H1 (cell line): ENCODE measurements around the gene CORO6. TPM values are rescaled to one million over a fixed set of nuclear protein-coding genes. Genes with fewer than 3 reads are reported as not detected.

Experiments
- CTCF ChIA-PET: fragments of 300-600 bp; sonication (Branson Sonifier 250); formaldehyde crosslinking; loops from one replicate; lab custom pipeline; 2021; ENCODE audit not compliant: partially characterized antibody; lab: Charles Lee
- POLR2A ChIA-PET: fragments of 300-600 bp; sonication (Branson Sonifier 250); formaldehyde crosslinking; loops from one replicate; lab custom pipeline; 2021; ENCODE audit warnings: inconsistent platforms; ENCODE audit not compliant: partially characterized antibody; lab: Charles Lee
- DNase-seq, 2 experiments: peaks; one replicate each; pipeline versions ENCODE4 v3.0.0 to v3.0.0-alpha.2; 2010 to 2022; ENCODE audit warnings: low spot score in 2 of 2, low read depth in 1 of 2, mixed read lengths in 1 of 2
- FAIRE-seq: peaks from 2 replicates; lab custom pipeline; 2011; peaks lifted over from hg19 to GRCh38; lab: Jason Lieb, UNC
- H2AFZ ChIP-seq: 2 replicates; pipeline ENCODE4 v1.8.1; 2012; ENCODE audit warnings: low read length, inconsistent platforms
- H2AK5ac ChIP-seq: 2 replicates; pipeline ENCODE4 v1.6.1; 2013; ENCODE audit warnings: low read depth, low read length
- H2BK120ac ChIP-seq: replicated peaks from 2 replicates; pipeline ENCODE3; 2013; ENCODE audit warnings: low read depth, low read length, inconsistent platforms
- H2BK12ac ChIP-seq: 2 replicates; pipeline ENCODE4 v1.6.1; 2013; ENCODE audit warnings: low read depth, low read length
- H2BK15ac ChIP-seq: 2 replicates; pipeline ENCODE4 v1.6.1; 2013; ENCODE audit warnings: low read length
- H2BK20ac ChIP-seq: 2 replicates; pipeline ENCODE4 v1.6.1; 2013; ENCODE audit warnings: low read length
- H2BK5ac ChIP-seq: 2 replicates; pipeline ENCODE4 v1.6.1; 2013; ENCODE audit warnings: low read depth, low read length
- H3K14ac ChIP-seq: 2 replicates; pipeline ENCODE4 v1.6.1; 2013; ENCODE audit warnings: inconsistent platforms; ENCODE audit not compliant: insufficient read length
- H3K18ac ChIP-seq: 2 replicates; pipeline ENCODE4 v1.6.1; 2013; ENCODE audit warnings: low read length; ENCODE audit errors: extremely low read depth
- H3K23ac ChIP-seq: 2 replicates; pipeline ENCODE4 v1.6.1; 2013; ENCODE audit warnings: inconsistent platforms; ENCODE audit not compliant: insufficient read length
- H3K23me2 ChIP-seq: 2 replicates; pipeline ENCODE4 v1.6.1; 2013; ENCODE audit warnings: low read depth, low read length
- H3K27ac ChIP-seq: 2 replicates; pipeline ENCODE4 v1.6.1; 2011; ENCODE audit warnings: low read depth, low read length, inconsistent platforms
- H3K27me3 ChIP-seq, 4 experiments: replicated peaks in 1 of 4; 1 replicate in 1 of 4; 2 replicates in 3 of 4; pipeline versions ENCODE4 v1.6.1 to v1.8.1; 2011 to 2013; ENCODE audit warnings: low read length in 3 of 4, mild to moderate bottlenecking in 3 of 4, inconsistent platforms in 2 of 4, mixed read lengths in 2 of 4, moderate library complexity in 1 of 4; ENCODE audit not compliant: control insufficient read depth in 3 of 4, insufficient read depth in 3 of 4; ENCODE audit errors: extremely low read depth in 1 of 4
- H3K36me3 ChIP-seq, 4 experiments: 2 replicates each; pipeline versions ENCODE4 v1.6.1 to v1.8.1; 2011 to 2013; ENCODE audit warnings: mild to moderate bottlenecking in 4 of 4, low read length in 3 of 4, moderate library complexity in 2 of 4, control low read depth in 1 of 4, inconsistent platforms in 1 of 4; ENCODE audit not compliant: insufficient read depth in 4 of 4, control insufficient read depth in 2 of 4
- H3K4ac ChIP-seq: replicated peaks from 2 replicates; pipeline ENCODE3; 2013; ENCODE audit warnings: low read length, low read depth, mixed read lengths, inconsistent platforms; ENCODE audit not compliant: insufficient read length
- H3K4me1 ChIP-seq, 4 experiments: replicated peaks in 1 of 4; 1 replicate in 1 of 4; 2 replicates in 3 of 4; pipeline versions ENCODE4 v1.6.1 to v1.8.1; 2011 to 2013; ENCODE audit warnings: low read length in 3 of 4, inconsistent platforms in 2 of 4, mixed read lengths in 1 of 4; ENCODE audit not compliant: insufficient read depth in 4 of 4, control insufficient read depth in 3 of 4
- H3K4me2 ChIP-seq, 2 experiments: 2 replicates each; pipeline versions ENCODE4 v1.6.1 to v1.8.1; 2011 to 2013; ENCODE audit warnings: low read depth in 2 of 2, low read length in 2 of 2, control low read depth in 1 of 2, inconsistent platforms in 1 of 2, mild to moderate bottlenecking in 1 of 2; ENCODE audit not compliant: insufficient read depth in 1 of 2
- H3K4me3 ChIP-seq, 4 experiments: fragments of 200-600, 300-600 bp in 1 of 4; sonication (generic), shearing (Covaris generic), sonication (Bioruptor Twin) in 1 of 4; 2 replicates each; pipeline versions ENCODE4 v1.5.1 to v1.8.1; 2011 to 2016; ENCODE audit warnings: low read length in 4 of 4, low read depth in 3 of 4, control low read depth in 2 of 4, inconsistent platforms in 2 of 4, mild to moderate bottlenecking in 2 of 4, mixed read lengths in 1 of 4, moderate library complexity in 1 of 4; ENCODE audit not compliant: insufficient read depth in 2 of 4; ENCODE audit errors: extremely low read depth in 1 of 4
- H3K56ac ChIP-seq: replicated peaks from 2 replicates; pipeline ENCODE3; 2013; ENCODE audit warnings: low read depth, mild to moderate bottlenecking, mixed read lengths, low read length, inconsistent platforms; ENCODE audit not compliant: insufficient read length
- H3K79me1 ChIP-seq: 2 replicates; pipeline ENCODE4 v1.6.1; 2013; ENCODE audit warnings: low read depth, low read length, control low read depth
- H3K79me2 ChIP-seq, 2 experiments: 2 replicates each; pipeline versions ENCODE4 v1.6.1 to v1.8.1; 2012 to 2013; ENCODE audit warnings: low read length in 2 of 2, mild to moderate bottlenecking in 2 of 2, inconsistent platforms in 1 of 2; ENCODE audit not compliant: insufficient read depth in 2 of 2, control insufficient read depth in 1 of 2
- H3K9ac ChIP-seq, 4 experiments: replicated peaks in 1 of 4; 1 replicate in 1 of 4; 2 replicates in 3 of 4; pipeline versions ENCODE4 v1.6.1 to v1.8.1; 2011 to 2013; ENCODE audit warnings: low read depth in 3 of 4, low read length in 3 of 4, control low read depth in 2 of 4, mild to moderate bottlenecking in 2 of 4, moderate library complexity in 2 of 4, inconsistent platforms in 1 of 4; ENCODE audit errors: extremely low read depth in 1 of 4
- H3K9me3 ChIP-seq, 2 experiments: 2 replicates each; pipeline versions ENCODE4 v1.6.1 to v1.8.1; 2012 to 2013; ENCODE audit warnings: mild to moderate bottlenecking in 2 of 2, moderate library complexity in 2 of 2, control low read depth in 1 of 2, inconsistent platforms in 1 of 2, low read depth in 1 of 2, low read length in 1 of 2, mixed read lengths in 1 of 2; ENCODE audit not compliant: insufficient read depth in 2 of 2
- H4K20me1 ChIP-seq, 2 experiments: replicated peaks in 1 of 2; 2 replicates each; pipeline versions ENCODE3 to v1.8.1; 2011 to 2013; ENCODE audit warnings: inconsistent platforms in 2 of 2, low read length in 2 of 2, mild to moderate bottlenecking in 1 of 2; ENCODE audit not compliant: insufficient read depth in 2 of 2, control insufficient read depth in 1 of 2
- H4K5ac ChIP-seq: 2 replicates; pipeline ENCODE4 v1.6.1; 2013; ENCODE audit warnings: low read length, low read depth, mixed read lengths, inconsistent platforms; ENCODE audit not compliant: insufficient read length
- H4K8ac ChIP-seq: 2 replicates; pipeline ENCODE4 v1.8.0; 2013; ENCODE audit warnings: mild to moderate bottlenecking, moderate library complexity, low read length, inconsistent platforms; ENCODE audit not compliant: insufficient read depth; ENCODE audit errors: extremely low read depth
- H4K91ac ChIP-seq: replicated peaks from 2 replicates; pipeline ENCODE3; 2013; ENCODE audit warnings: low read length, mixed read lengths, inconsistent platforms; ENCODE audit not compliant: insufficient read length
- CHD1 ChIP-seq: IDR thresholded peaks from 2 replicates; pipeline ENCODE4 v1.6.1; 2012; ENCODE audit warnings: low read depth, low read length, improper control_type of control experiment
- JUN ChIP-seq: IDR thresholded peaks from 2 replicates; pipeline ENCODE4 v1.6.1; 2011; ENCODE audit warnings: low read depth, mild to moderate bottlenecking, improper control_type of control experiment, low read length
- KDM1A ChIP-seq: fragments of 200-600, 300-600 bp; sonication (generic); IDR thresholded peaks from 2 replicates; pipeline ENCODE4 v1.7.1; 2016; ENCODE audit warnings: mild to moderate bottlenecking, low read length, borderline replicate concordance
- KDM4A ChIP-seq: IDR thresholded peaks from one replicate; pipeline ENCODE4 v1.7.1; 2012; ENCODE audit warnings: low read depth, mild to moderate bottlenecking, moderate library complexity, low read length, inconsistent platforms; ENCODE audit not compliant: severe bottlenecking
- RXRA ChIP-seq: IDR thresholded peaks from 2 replicates; pipeline ENCODE4 v1.6.1; 2011; ENCODE audit warnings: low read depth, mild to moderate bottlenecking, low read length, moderate library complexity; ENCODE audit not compliant: insufficient read depth
- TAF1 ChIP-seq: IDR thresholded peaks from 2 replicates; pipeline ENCODE4 v1.6.1; 2011; ENCODE audit warnings: mild to moderate bottlenecking, low read depth, low read length
- WGBS, 2 experiments: shearing (Covaris generic) in 1 of 2; methylation state at CpG; one replicate each; pipeline versions ENCODE4 v1.1.6 to v1.1.7; 2013 to 2015; ENCODE audit warnings: low lambda C conversion rate in 2 of 2, mixed read lengths in 2 of 2, inconsistent platforms in 1 of 2, low coverage in 1 of 2, missing lambda C conversion rate in 1 of 2; ENCODE audit not compliant: insufficient replicate concordance in 2 of 2, insufficient coverage in 1 of 2, insufficient read length in 1 of 2; ENCODE audit errors: extremely low coverage in 1 of 2, missing lambda C conversion rate in 1 of 2; 5-methylcytosine and 5-hydroxymethylcytosine counted together
- long read RNA-seq, 2 experiments: library from RNA in 1 of 2; library from capped mRNA in 1 of 2; stranded (forward); transcript quantifications; one replicate each; pipeline ENCODE4 v2.0.0, GENCODE V29; 2021; ENCODE audit warnings: inconsistent platforms in 1 of 2
- polyA minus RNA-seq, 3 experiments: library from RNA; depleted of rRNA, polyadenylated mRNA; stranded (reverse); fragments of >200 nt; gene quantifications; 1 replicate in 2 of 3; 2 replicates in 1 of 3; pipeline ENCODE4 v1.2.3, GENCODE V29; 2011
- polyA plus RNA-seq, 7 experiments: library from polyadenylated mRNA; depleted of rRNA in 3 of 7; stranded (reverse) in 5 of 7; unstranded in 2 of 7; fragments of >200 nt in 5 of 7; fragments of 200-250 nt in 2 of 7; gene quantifications; 1 replicate in 5 of 7; 2 replicates in 1 of 7; 4 replicates in 1 of 7; pipeline versions ENCODE4 v1.2.1 to v1.2.3, GENCODE V29; 2011 to 2013; ENCODE audit warnings: missing spikeins in 2 of 7, mixed read lengths in 2 of 7
- total RNA-seq: library from RNA; stranded (reverse); fragmentation: NEBNext Ultra II Directional; extraction: Animal tissue kit (Norgen Biotek cat#: 25700); gene quantifications from 2 replicates; pipeline ENCODE4 v1.2.1, GENCODE V29; 2021

Gene CORO6
- total RNA-seq (2.1 and 2.5 TPM in 2 replicates), polyA plus RNA-seq (2011; rRNA removed) (8.6 and 13.3 TPM in 2 replicates), polyA minus RNA-seq (2011; rRNA and poly(A)+ RNA removed) (7.3 and 10.4 TPM in 2 replicates)
- polyA plus RNA-seq (2011; cell fraction: cytosol; rRNA removed), result 10.9 TPM
- 106 TPM for polyA plus RNA-seq (2011; cell fraction: nucleus; rRNA removed)
- polyA plus RNA-seq (2012, experiment 1 of 2), result 3.1 to 6.2 TPM (median 5.5 TPM) in 4 replicates
- 3.1 TPM for polyA plus RNA-seq (2012, experiment 2 of 2)
- 3.6 TPM for polyA plus RNA-seq (2013, experiment 1 of 2)
- polyA plus RNA-seq (2013, experiment 2 of 2), result 3.3 TPM
- polyA minus RNA-seq (2011; cell fraction: cytosol; rRNA and poly(A)+ RNA removed), result 3.2 TPM
- 10.5 TPM for polyA minus RNA-seq (2011; cell fraction: nucleus; rRNA and poly(A)+ RNA removed)
- long read RNA-seq, experiment 1, result 0 reads
- long read RNA-seq, experiment 2, result 0 reads

DNA sequence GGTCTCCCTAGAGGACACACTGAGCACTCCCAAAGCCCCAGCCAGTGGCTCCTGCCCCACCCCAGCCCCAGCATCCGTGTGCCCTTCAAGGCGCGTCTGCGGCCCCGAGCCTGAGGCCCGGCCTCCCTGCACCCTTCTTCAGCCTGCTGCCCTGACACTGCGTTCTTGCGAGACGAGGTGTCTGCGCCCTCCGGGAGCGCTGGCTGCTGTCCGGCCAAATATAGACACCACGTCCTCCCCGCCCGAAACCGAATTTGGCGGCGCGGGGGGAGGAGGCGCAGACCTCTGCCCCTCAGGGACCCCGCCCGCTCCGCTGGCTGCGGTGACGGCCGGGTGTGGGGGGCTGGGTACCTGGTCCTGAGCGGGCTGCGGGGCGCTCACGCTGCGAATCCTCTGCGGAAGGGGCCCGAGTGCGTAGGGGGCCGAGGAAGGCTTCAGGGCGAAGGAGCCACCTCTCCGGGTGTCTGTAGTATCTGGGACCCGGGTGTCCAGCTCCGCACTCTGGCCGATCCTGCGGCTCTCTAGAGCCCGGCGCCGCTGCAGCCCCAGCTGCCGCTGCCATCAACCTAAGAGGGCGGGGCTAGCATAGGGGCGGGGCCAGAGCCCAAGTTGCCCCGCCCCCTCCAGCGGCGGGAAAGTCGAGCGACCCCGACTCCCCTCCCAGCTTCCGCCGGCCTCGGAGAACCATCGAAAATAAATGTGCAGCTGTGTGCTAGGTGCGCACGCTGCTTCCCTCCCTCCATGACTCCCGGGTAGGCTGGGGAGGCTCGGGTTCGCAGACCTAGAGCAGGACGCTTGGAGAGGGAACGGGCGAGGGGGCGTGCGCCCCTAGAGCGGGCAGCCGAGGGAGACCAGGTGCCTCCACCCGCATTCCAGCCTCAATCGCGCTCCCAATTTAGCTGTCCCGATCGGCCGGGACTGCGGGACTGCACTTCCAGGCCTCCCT, at the start of gene CORO6:
TSS of gene CORO6 (minus strand) at position 576 of the 946 bp plus-strand sequence. CDS start 1,491 bp downstream, outside the sequence.
- Histone ChIP-seq H3K36me3 (no peaks in the 10 kb centered on the region), H3K27me3 (peaks cover 5 to 42% (median 29%) of the 10 kb centered on the region in 4 experiments), H3K27ac (peak within 1 kb of the TSS; percentile 72), H3K4me3 (peak within 1 kb of the TSS; percentile 53 to 84 (median 69)), H4K20me1 (peaks cover 0 to 6% of the 10 kb centered on the region in 2 experiments), H3K79me1 (no peaks in the 10 kb centered on the region), H3K4me1 (peaks cover 11 to 24% (median 16%) of the 10 kb centered on the region in 4 experiments), H4K91ac (peak within 1 kb of the TSS; percentile 83), H2AFZ (peak within 1 kb of the TSS; percentile 85; the same call in 1 of the 2 replicates), H2BK5ac (peak within 1 kb of the TSS; percentile 95; the same call in 1 of the 2 replicates), H3K56ac (no peak within 1 kb of the TSS), H3K4me2 (peak within 1 kb of the TSS; percentile 95), H3K23me2 (peaks cover 12% of the 10 kb centered on the region; the same call in 1 of the 2 replicates), H3K9me3 (no peaks in the 10 kb centered on the region), H2BK15ac (peak within 1 kb of the TSS; percentile 99), H2BK120ac (no peak within 1 kb of the TSS), H3K18ac (peak within 1 kb of the TSS; percentile 97), H4K8ac (peak within 1 kb of the TSS; percentile 95; the same call in 1 of the 2 replicates), H2BK12ac (peak within 1 kb of the TSS; percentile 77; the same call in 1 of the 2 replicates), H3K14ac (no peak within 1 kb of the TSS), H3K79me2 (no peaks in the 10 kb centered on the region), H2BK20ac (peak within 1 kb of the TSS; percentile 72), H4K5ac (peak within 1 kb of the TSS; percentile 90), H3K23ac (no peak within 1 kb of the TSS), H3K9ac (peak within 1 kb of the TSS in 3 of 4 experiments; percentile 75 to 85 (median 84); a peak in 6 of 7 replicates), H2AK5ac (no peak within 1 kb of the TSS), H3K4ac (peak within 1 kb of the TSS; percentile 70)
- ChIA-PET POLR2A (interaction anchor here (0.6 to 1.4 kb wide), 6 partner anchors 17 to 363 kb away, joined by 3 to 4 read pairs (median 4); partner anchors contain the start of gene SSH2), CTCF (interaction anchor here (0.6 to 13.1 kb wide), 11 partner anchors 12 to 473 kb away, joined by 3 to 193 read pairs (median 3); partner anchors contain the start of genes ABHD15, ANKRD13B, SSH2 and TP53I13)
- DNase-seq (peak in 1 of 2 experiments; percentile 94), FAIRE-seq (no peak)
- WGBS, 2 experiments, result 3% methylated on average over 64 of the region's 77 CpGs; no CpG with 5 or more reads in 1 of the 2 experiments
- TF ChIP-seq KDM4A (peak; percentile 84), RXRA (no peak), KDM1A (0 out of 2 replicates have a peak, but pooled peaks have one; percentile 16), CHD1 (no peak), JUN (no peak), TAF1 (peak; percentile 73)
